SK-N-SH treated with all-trans-retinoic acid at 6 μM for 48 hours (cell line): ENCODE measurements around the gene AKR1B15.

ENCODE experiments used
- CREB5 ChIP-seq: fragments of 250-450 bp; sonication (Bioruptor Pico); IDR thresholded peaks from 2 replicates; pipeline ENCODE4 v1.5.1; 2020; ENCODE audit warnings: low read depth, mild to moderate bottlenecking, moderate library complexity
- CSDC2 ChIP-seq: fragments of 250-450 bp; sonication (Bioruptor Pico); IDR thresholded peaks from 2 replicates; pipeline ENCODE4 v1.5.0; 2020; ENCODE audit warnings: mild to moderate bottlenecking, moderate library complexity
- GLIS3 ChIP-seq: fragments of 250-450 bp; sonication (Bioruptor Pico); IDR thresholded peaks from 2 replicates; pipeline ENCODE4 v1.5.0; 2020; ENCODE audit warnings: mild to moderate bottlenecking, moderate library complexity
- ISL1 ChIP-seq: fragments of 250-450 bp; sonication (Bioruptor Pico); IDR thresholded peaks from 2 replicates; pipeline ENCODE4 v2.1.2; 2022; ENCODE audit warnings: mild to moderate bottlenecking, moderate library complexity
- OSR1 ChIP-seq: fragments of 250-450 bp; sonication (Bioruptor Pico); IDR thresholded peaks from 2 replicates; pipeline ENCODE4 v1.8.0; 2022; ENCODE audit warnings: moderate library complexity, mild to moderate bottlenecking, inconsistent platforms
- PPARA ChIP-seq: fragments of 250-450 bp; sonication (Bioruptor Pico); IDR thresholded peaks from 2 replicates; pipeline ENCODE4 v1.5.0; 2020; ENCODE audit warnings: mild to moderate bottlenecking, borderline replicate concordance
- RARB ChIP-seq: fragments of 250-450 bp; sonication (Bioruptor Pico); IDR thresholded peaks from 2 replicates; pipeline ENCODE4 v1.8.0; 2021; ENCODE audit warnings: mild to moderate bottlenecking, moderate library complexity
- SNAI2 ChIP-seq: fragments of 250-450 bp; sonication (Bioruptor Pico); IDR thresholded peaks from 2 replicates; pipeline ENCODE4 v1.5.0; 2020; ENCODE audit warnings: mild to moderate bottlenecking, moderate library complexity
- TSHZ2 ChIP-seq: fragments of 250-450 bp; sonication (Bioruptor Pico); IDR thresholded peaks from 2 replicates; pipeline ENCODE4 v1.5.0; 2020; ENCODE audit warnings: mild to moderate bottlenecking, moderate library complexity
- ZFP3 ChIP-seq: fragments of 250-450 bp; sonication (Bioruptor Pico); IDR thresholded peaks from 2 replicates; pipeline ENCODE4 v1.5.0; 2020; ENCODE audit warnings: mild to moderate bottlenecking, moderate library complexity
- ZFP30 ChIP-seq: fragments of 450-650 bp; formaldehyde crosslinking; IDR thresholded peaks from 2 replicates; pipeline ENCODE4 v1.5.0; 2022; ENCODE audit warnings: mild to moderate bottlenecking, moderate library complexity
- ZNF565 ChIP-seq: fragments of 450-650 bp; formaldehyde crosslinking; conservative IDR thresholded peaks from 2 replicates; pipeline ENCODE4 v1.5.0; 2020; ENCODE audit warnings: low read depth, mild to moderate bottlenecking, moderate library complexity
- ZNF70 ChIP-seq: fragments of 450-650 bp; formaldehyde crosslinking; IDR thresholded peaks from 2 replicates; pipeline ENCODE4 v1.5.0; 2020; ENCODE audit warnings: mild to moderate bottlenecking, moderate library complexity
- TF ChIP-seq, protein P1 (sequence below): fragments of 250-450 bp; sonication (Bioruptor Pico); IDR thresholded peaks from 2 replicates; pipeline ENCODE4 v1.8.0; 2020; ENCODE audit warnings: mild to moderate bottlenecking, moderate library complexity, borderline replicate concordance

- TF ChIP-seq SNAI2 (CRISPR knock-in tag), result no peak
- TF ChIP-seq CREB5 (CRISPR knock-in tag), result no peak
- TF ChIP-seq ZNF70 (CRISPR knock-in tag), result no peak
- no peak for TF ChIP-seq RARB
- TF ChIP-seq, protein P1, sequence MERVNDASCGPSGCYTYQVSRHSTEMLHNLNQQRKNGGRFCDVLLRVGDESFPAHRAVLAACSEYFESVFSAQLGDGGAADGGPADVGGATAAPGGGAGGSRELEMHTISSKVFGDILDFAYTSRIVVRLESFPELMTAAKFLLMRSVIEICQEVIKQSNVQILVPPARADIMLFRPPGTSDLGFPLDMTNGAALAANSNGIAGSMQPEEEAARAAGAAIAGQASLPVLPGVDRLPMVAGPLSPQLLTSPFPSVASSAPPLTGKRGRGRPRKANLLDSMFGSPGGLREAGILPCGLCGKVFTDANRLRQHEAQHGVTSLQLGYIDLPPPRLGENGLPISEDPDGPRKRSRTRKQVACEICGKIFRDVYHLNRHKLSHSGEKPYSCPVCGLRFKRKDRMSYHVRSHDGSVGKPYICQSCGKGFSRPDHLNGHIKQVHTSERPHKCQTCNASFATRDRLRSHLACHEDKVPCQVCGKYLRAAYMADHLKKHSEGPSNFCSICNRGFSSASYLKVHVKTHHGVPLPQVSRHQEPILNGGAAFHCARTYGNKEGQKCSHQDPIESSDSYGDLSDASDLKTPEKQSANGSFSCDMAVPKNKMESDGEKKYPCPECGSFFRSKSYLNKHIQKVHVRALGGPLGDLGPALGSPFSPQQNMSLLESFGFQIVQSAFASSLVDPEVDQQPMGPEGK, result no peak
- TF ChIP-seq TSHZ2 (CRISPR knock-in tag), result no peak
- no peak for TF ChIP-seq ZFP30 (CRISPR knock-in tag)
- TF ChIP-seq CSDC2 (CRISPR knock-in tag), result no peak
- no peak for TF ChIP-seq PPARA (CRISPR knock-in tag)
- TF ChIP-seq ZNF565 (CRISPR knock-in tag), result no peak
- no peak for TF ChIP-seq GLIS3
- TF ChIP-seq ISL1 (CRISPR knock-in tag), result no peak
- TF ChIP-seq ZFP3 (CRISPR knock-in tag), result no peak
- TF ChIP-seq OSR1, result no peak
Measured at GRCh38 chr7:134601459-134601858, 52.5 kb downstream of the AKR1B15 start.
